K562 (cell line): Measurements from ENCODE around the gene RNF215. TPM values are rescaled to one million over a fixed set of nuclear protein-coding genes. Genes with fewer than 3 reads are reported as not detected.

Source experiments
- GABPB1 ChIP-seq: sonication (generic); formaldehyde crosslinking; IDR thresholded peaks from 2 replicates; pipeline ENCODE4 v1.8.0; 2022; ENCODE audit warnings: mild to moderate bottlenecking, missing genetic modification reagents
- L3MBTL2 ChIP-seq: fragments of 450-650 bp; IDR thresholded peaks from 2 replicates; pipeline ENCODE4 v1.6.1; 2016; ENCODE audit warnings: mild to moderate bottlenecking, moderate library complexity
- MTA3 ChIP-seq: fragments of 450-650 bp; formaldehyde crosslinking; IDR thresholded peaks from 2 replicates; pipeline ENCODE4 v1.6.1; 2017; ENCODE audit warnings: mild to moderate bottlenecking, borderline replicate concordance
- XRCC5 ChIP-seq: fragments of 200-400 bp; formaldehyde crosslinking; IDR thresholded peaks from 2 replicates; pipeline ENCODE4 v1.6.1; 2017; ENCODE audit warnings: low read depth, mild to moderate bottlenecking, low read length
- ZBTB1 ChIP-seq: sonication (generic); formaldehyde crosslinking; IDR thresholded peaks from 2 replicates; pipeline ENCODE4 v1.8.1; 2023; ENCODE audit warnings: missing genetic modification reagents, low read depth, mild to moderate bottlenecking, borderline replicate concordance
- ZNF280A ChIP-seq: fragments of 450-650 bp; IDR thresholded peaks from 2 replicates; pipeline ENCODE4 v1.6.1; 2018; ENCODE audit warnings: mild to moderate bottlenecking, low read depth; ENCODE audit not compliant: partially characterized antibody
- polyA plus RNA-seq, 8 experiments: library from polyadenylated mRNA; depleted of rRNA in 4 of 8; stranded (reverse) in 5 of 8; unstranded in 3 of 8; fragments of >200 nt; fragmentation: Nextera tagmentation in 2 of 8; fragmentation: Illumina TruSeq in 1 of 8; extraction: Ambion mirVana in 2 of 8; extraction: Trizol in 1 of 8; gene quantifications; 2 replicates each; pipeline versions ENCODE4 v1.2.1 to v1.2.3, GENCODE V29; 2011 to 2014; ENCODE audit warnings: inconsistent platforms in 1 of 8, missing spikeins in 1 of 8
- total RNA-seq, 7 experiments: library from RNA; depleted of rRNA in 6 of 7; stranded (reverse); fragments of >200 nt in 6 of 7; fragmentation: Illumina TruSeq in 2 of 7; extraction: Trizol in 2 of 7; gene quantifications; 2 replicates each; pipeline versions ENCODE4 v1.2.1 to v1.2.3, GENCODE V29; 2011 to 2021; ENCODE audit warnings: low replicate concordance in 1 of 7
- TF ChIP-seq, protein P1 (sequence below): fragments of 450-650 bp; IDR thresholded peaks from 2 replicates; pipeline ENCODE4 v1.6.1; 2017; ENCODE audit warnings: antibody characterized with exemption, mild to moderate bottlenecking
- TF ChIP-seq, protein P2 (sequence below): sonication (generic); formaldehyde crosslinking; IDR thresholded peaks from 2 replicates; pipeline ENCODE4 v1.8.0; 2022; ENCODE audit warnings: mild to moderate bottlenecking, missing genetic modification reagents
- TF ChIP-seq, protein P3 (sequence below): fragments of 450-650 bp; formaldehyde crosslinking; conservative IDR thresholded peaks from 2 replicates; pipeline ENCODE4 v1.4.0; 2022; ENCODE audit warnings: mild to moderate bottlenecking, missing genetic modification characterization

RNF215 gene
- total and polyA plus RNA-seq, 9 of the 15 experiments (the other 6 are each of a cell fraction or from before 2014, with no cell fraction given), result 0.08 to 9.8 (median 2.7) TPM

GRCh38 chr22:30390974-30391691 is 3.9 kb upstream of the RNF215 start (continued):
- TF ChIP-seq, protein P1, sequence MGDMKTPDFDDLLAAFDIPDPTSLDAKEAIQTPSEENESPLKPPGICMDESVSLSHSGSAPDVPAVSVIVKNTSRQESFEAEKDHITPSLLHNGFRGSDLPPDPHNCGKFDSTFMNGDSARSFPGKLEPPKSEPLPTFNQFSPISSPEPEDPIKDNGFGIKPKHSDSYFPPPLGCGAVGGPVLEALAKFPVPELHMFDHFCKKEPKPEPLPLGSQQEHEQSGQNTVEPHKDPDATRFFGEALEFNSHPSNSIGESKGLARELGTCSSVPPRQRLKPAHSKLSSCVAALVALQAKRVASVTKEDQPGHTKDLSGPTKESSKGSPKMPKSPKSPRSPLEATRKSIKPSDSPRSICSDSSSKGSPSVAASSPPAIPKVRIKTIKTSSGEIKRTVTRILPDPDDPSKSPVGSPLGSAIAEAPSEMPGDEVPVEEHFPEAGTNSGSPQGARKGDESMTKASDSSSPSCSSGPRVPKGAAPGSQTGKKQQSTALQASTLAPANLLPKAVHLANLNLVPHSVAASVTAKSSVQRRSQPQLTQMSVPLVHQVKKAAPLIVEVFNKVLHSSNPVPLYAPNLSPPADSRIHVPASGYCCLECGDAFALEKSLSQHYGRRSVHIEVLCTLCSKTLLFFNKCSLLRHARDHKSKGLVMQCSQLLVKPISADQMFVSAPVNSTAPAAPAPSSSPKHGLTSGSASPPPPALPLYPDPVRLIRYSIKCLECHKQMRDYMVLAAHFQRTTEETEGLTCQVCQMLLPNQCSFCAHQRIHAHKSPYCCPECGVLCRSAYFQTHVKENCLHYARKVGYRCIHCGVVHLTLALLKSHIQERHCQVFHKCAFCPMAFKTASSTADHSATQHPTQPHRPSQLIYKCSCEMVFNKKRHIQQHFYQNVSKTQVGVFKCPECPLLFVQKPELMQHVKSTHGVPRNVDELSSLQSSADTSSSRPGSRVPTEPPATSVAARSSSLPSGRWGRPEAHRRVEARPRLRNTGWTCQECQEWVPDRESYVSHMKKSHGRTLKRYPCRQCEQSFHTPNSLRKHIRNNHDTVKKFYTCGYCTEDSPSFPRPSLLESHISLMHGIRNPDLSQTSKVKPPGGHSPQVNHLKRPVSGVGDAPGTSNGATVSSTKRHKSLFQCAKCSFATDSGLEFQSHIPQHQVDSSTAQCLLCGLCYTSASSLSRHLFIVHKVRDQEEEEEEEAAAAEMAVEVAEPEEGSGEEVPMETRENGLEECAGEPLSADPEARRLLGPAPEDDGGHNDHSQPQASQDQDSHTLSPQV, result 0 out of 2 replicates have a peak, but pooled peaks have one; percentile 45
- peak; percentile 49; the same call in 1 of the 2 replicates for TF ChIP-seq L3MBTL2
- TF ChIP-seq, protein P2, sequence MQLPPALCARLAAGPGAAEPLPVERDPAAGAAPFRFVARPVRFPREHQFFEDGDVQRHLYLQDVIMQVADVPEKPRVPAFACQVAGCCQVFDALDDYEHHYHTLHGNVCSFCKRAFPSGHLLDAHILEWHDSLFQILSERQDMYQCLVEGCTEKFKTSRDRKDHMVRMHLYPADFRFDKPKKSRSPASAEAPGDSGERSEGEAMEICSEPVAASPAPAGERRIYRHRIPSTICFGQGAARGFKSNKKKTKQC (CRISPR knock-in tag), result no peak
- no peak for TF ChIP-seq ZBTB1 (CRISPR knock-in tag)
- 0 out of 2 replicates have a peak, but pooled peaks have one; percentile 33 for TF ChIP-seq GABPB1 (CRISPR knock-in tag)
- 0 out of 2 replicates have a peak, but pooled peaks have one; percentile 64 for TF ChIP-seq XRCC5
- peak; percentile 74 for TF ChIP-seq ZNF280A
- 0 out of 2 replicates have a peak, but pooled peaks have one; percentile 28 for TF ChIP-seq MTA3
- TF ChIP-seq, protein P3, sequence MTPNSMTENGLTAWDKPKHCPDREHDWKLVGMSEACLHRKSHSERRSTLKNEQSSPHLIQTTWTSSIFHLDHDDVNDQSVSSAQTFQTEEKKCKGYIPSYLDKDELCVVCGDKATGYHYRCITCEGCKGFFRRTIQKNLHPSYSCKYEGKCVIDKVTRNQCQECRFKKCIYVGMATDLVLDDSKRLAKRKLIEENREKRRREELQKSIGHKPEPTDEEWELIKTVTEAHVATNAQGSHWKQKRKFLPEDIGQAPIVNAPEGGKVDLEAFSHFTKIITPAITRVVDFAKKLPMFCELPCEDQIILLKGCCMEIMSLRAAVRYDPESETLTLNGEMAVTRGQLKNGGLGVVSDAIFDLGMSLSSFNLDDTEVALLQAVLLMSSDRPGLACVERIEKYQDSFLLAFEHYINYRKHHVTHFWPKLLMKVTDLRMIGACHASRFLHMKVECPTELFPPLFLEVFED, result no peak
